Neural cell (in vitro differentiated cells): ENCODE data around the gene MCTP2.

ENCODE experiments used
- CTCF ChIP-seq: fragments of 450-650 bp; IDR thresholded peaks from 2 replicates; pipeline ENCODE4 v1.5.1; 2014; ENCODE audit warnings: antibody characterized with exemption, mild to moderate bottlenecking, moderate library complexity; ENCODE audit not compliant: poor library complexity, severe bottlenecking
- EP300 ChIP-seq: fragments of 450-650 bp; conservative IDR thresholded peaks from 2 replicates; pipeline ENCODE4 v1.6.1; 2014; ENCODE audit warnings: antibody characterized with exemption, mild to moderate bottlenecking, moderate library complexity; ENCODE audit not compliant: poor library complexity, severe bottlenecking
- EZH2 ChIP-seq: fragments of 200-600, 300-800 bp; shearing (Covaris generic), sonication (generic); IDR thresholded peaks from 2 replicates; pipeline ENCODE4 v1.6.1; 2014; ENCODE audit warnings: antibody characterized with exemption, low read length, borderline replicate concordance, mild to moderate bottlenecking; ENCODE audit not compliant: insufficient read depth, poor library complexity, severe bottlenecking
- RAD21 ChIP-seq: fragments of 450-650 bp; conservative IDR thresholded peaks from 2 replicates; pipeline ENCODE4 v1.6.1; 2014; ENCODE audit warnings: antibody characterized with exemption, mild to moderate bottlenecking, moderate library complexity
- REST ChIP-seq: IDR thresholded peaks from 2 replicates; pipeline ENCODE4 v1.6.1; 2012; ENCODE audit warnings: borderline replicate concordance
- TAF1 ChIP-seq: IDR thresholded peaks from 2 replicates; pipeline ENCODE4 v1.6.1; 2012; ENCODE audit warnings: low read depth

- TF ChIP-seq CTCF (no peak), REST (no peak), TAF1 (no peak), RAD21 (no peak), EP300 (no peak), EZH2 (no peak)
These were observed 121.5 kb downstream of the MCTP2 start for GRCh38 chr15:94352636-94353487.
